ENCODE data around the gene LPP. TPM values are rescaled to one million over a fixed set of nuclear protein-coding genes. Genes with fewer than 3 reads are reported as not detected.

The LPP gene
- total RNA-seq, 4 donors from 2014 or later: 183 to 293 (median 242) TPM

DNA sequence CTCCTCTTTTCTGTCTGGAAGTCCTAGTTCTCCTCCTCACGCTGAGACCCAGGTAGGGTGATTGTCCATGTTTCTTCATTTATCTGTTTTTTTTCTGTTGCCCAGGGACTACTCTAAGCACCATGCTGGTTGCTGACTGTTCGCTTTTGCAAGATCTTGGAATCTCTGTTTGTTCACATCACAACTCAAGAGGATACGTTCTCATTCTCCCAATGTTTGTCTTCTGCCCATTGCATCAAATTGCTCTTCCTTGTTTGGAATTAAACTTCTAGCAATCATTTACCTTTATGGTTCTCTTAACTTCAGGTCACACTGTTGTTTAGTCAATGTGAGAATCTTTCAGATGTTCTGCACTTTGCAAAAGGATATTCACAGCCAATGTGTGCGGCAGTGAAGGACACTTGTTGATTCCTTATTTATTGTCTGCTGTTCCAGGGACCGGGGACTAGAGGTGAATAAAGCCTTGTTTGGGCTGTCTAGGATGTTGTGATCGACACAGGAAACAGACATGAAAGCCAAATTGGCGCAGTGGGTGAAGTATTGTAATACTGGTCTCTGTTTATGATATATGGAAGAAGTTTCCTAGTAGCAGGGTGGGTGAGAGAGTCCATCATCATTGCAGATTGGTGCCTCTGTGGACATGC lies 24.5 kb downstream of the LPP start:
- DNase-seq (ENCODE audit: low spot score in 2 of 2): no peak
- peaks cover 0 to 32% (median 6%) of the 10 kb centered on the region in 4 donors for H3K4me1 ChIP-seq
- H3K27me3 ChIP-seq: no peaks in the 10 kb centered on the region
- peaks cover 0 to 14% (median 0%) of the 10 kb centered on the region in 3 donors for H3K36me3 ChIP-seq
- no peak overlapping the region for H3K4me3 ChIP-seq
- peak overlapping the region; percentile 11 to 77 (median 41) for H3K27ac ChIP-seq
- H3K9me3 ChIP-seq: no peaks in the 10 kb centered on the region
- TF ChIP-seq, protein P1, sequence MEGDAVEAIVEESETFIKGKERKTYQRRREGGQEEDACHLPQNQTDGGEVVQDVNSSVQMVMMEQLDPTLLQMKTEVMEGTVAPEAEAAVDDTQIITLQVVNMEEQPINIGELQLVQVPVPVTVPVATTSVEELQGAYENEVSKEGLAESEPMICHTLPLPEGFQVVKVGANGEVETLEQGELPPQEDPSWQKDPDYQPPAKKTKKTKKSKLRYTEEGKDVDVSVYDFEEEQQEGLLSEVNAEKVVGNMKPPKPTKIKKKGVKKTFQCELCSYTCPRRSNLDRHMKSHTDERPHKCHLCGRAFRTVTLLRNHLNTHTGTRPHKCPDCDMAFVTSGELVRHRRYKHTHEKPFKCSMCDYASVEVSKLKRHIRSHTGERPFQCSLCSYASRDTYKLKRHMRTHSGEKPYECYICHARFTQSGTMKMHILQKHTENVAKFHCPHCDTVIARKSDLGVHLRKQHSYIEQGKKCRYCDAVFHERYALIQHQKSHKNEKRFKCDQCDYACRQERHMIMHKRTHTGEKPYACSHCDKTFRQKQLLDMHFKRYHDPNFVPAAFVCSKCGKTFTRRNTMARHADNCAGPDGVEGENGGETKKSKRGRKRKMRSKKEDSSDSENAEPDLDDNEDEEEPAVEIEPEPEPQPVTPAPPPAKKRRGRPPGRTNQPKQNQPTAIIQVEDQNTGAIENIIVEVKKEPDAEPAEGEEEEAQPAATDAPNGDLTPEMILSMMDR (IDR thresholded peaks at IDR 0.05): no peak
- TF ChIP-seq POLR2A (IDR thresholded peaks at IDR 0.05) (no peak), EP300 (IDR thresholded peaks at IDR 0.05) (no peak)
- WGBS, 2 donors: 80 to 85% methylated on average over 7 of the region's 7 CpGs

- Histone ChIP-seq H3K9me3 (no peaks in the 10 kb centered on the region), H3K4me1 (peaks cover 0 to 38% (median 6%) of the 10 kb centered on the region in 4 donors), H3K27ac (peak overlapping the region; percentile 11 to 77 (median 52)), H3K27me3 (no peaks in the 10 kb centered on the region), H3K36me3 (peaks cover 0 to 14% (median 0%) of the 10 kb centered on the region in 3 donors), H3K4me3 (no peak overlapping the region)
- 49 to 58% methylated on average over 16 of the region's 16 CpGs for WGBS, 2 donors
- peak; percentile 28 to 68 for DNase-seq (ENCODE audit: low spot score in 2 of 2)
- TF ChIP-seq EP300 (IDR thresholded peaks at IDR 0.05) (peak in 1 of 2 donors; percentile 69), POLR2A (IDR thresholded peaks at IDR 0.05) (no peak)
- TF ChIP-seq, protein P1 (IDR thresholded peaks at IDR 0.05): peak in 1 of 5 experiments; percentile 30
These were observed 25.3 kb downstream of the LPP start for GRCh38 chr3:188179006-188179966.

DNA sequence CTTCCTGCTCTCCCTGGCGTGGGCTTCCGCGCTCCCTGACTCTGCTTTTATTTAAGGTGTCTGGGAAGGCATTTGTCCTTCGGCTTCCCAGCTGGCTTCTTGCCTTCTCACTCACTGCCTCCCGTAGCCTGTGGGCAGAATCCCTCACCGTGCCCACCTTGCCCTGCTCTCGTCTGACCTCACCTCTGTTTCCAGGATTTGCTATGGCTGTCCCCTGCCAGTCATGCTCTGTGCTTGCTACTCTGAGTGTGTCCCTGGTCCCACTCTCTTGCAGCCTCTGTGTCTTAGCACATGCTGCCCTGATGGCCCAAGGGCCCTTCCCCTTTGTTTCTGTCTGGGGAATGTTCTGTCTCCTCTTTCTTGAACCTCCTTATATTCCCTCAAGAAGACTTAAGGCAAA lies 26.2 kb downstream of the LPP start:
- DNase-seq (ENCODE audit: low spot score in 2 of 2): no peak
- Histone ChIP-seq H3K27me3 (no peaks in the 10 kb centered on the region), H3K27ac (peak overlapping the region in 3 of 4 donors; percentile 13 to 77 (median 70)), H3K4me3 (no peak overlapping the region), H3K4me1 (peaks cover 0 to 45% (median 8%) of the 10 kb centered on the region in 4 donors), H3K36me3 (peaks cover 0 to 12% (median 0%) of the 10 kb centered on the region in 3 donors), H3K9me3 (no peaks in the 10 kb centered on the region)
- TF ChIP-seq, protein P1 (IDR thresholded peaks at IDR 0.05): no peak
- TF ChIP-seq EP300 (IDR thresholded peaks at IDR 0.05) (no peak), POLR2A (IDR thresholded peaks at IDR 0.05) (no peak)
- WGBS, 2 donors: 89 to 93% methylated on average over 7 of the region's 7 CpGs

- no peak for TF ChIP-seq EP300 (IDR thresholded peaks at IDR 0.05)
- TF ChIP-seq, protein P1 (IDR thresholded peaks at IDR 0.05): no peak
- no peak for TF ChIP-seq POLR2A (IDR thresholded peaks at IDR 0.05)
- DNase-seq (ENCODE audit: low spot score in 2 of 2): no peak
- H3K27ac ChIP-seq: no peak overlapping the region
- H3K36me3 ChIP-seq: peaks cover 0 to 8% (median 0%) of the 10 kb centered on the region in 3 donors
- H3K4me3 ChIP-seq: no peak overlapping the region
- 97 to 99% methylated on average over 5 of the region's 5 CpGs for WGBS, 2 donors
- H3K4me1 ChIP-seq: peaks cover 0 to 49% (median 24%) of the 10 kb centered on the region in 4 donors
- no peaks in the 10 kb centered on the region for H3K9me3 ChIP-seq
- no peaks in the 10 kb centered on the region for H3K27me3 ChIP-seq
These were observed 29.5 kb downstream of the LPP start for GRCh38 chr3:188183452-188183851.

Measured in tibial nerve (tissue), 4 donors.